HG03060 (cell line): ENCODE results near the gene RAD54L.
"Not testable (repeated sequence)": the region's sequence is repeated elsewhere in the genome, so short reads cannot be mapped to it uniquely, and the experiment has no call there.

Source experiments
- ATAC-seq: cut with Tn5 transposase; IDR thresholded peaks from one replicate; pipeline ENCODE4 v1.9.1; 2021; ENCODE audit warnings: low read depth, moderate number of reproducible peaks; ENCODE audit not compliant: unreplicated experiment

RAD54L gene

GRCh38 chr1:46238865-46239264 is 8.7 kb upstream of the RAD54L start:
- not testable (repeated sequence) for ATAC-seq

GRCh38 chr1:46241733-46242132 is 5.8 kb upstream of the RAD54L start:
- ATAC-seq = not testable (repeated sequence)

- no peak for ATAC-seq
These were observed 4.6 kb upstream of the RAD54L start for GRCh38 chr1:46242918-46243317.

GRCh38 chr1:46243831-46244230 is 3.7 kb upstream of the RAD54L start:
- ATAC-seq = not testable (repeated sequence)

- ATAC-seq = no peak
These were observed 2.7 kb upstream of the RAD54L start for GRCh38 chr1:46244656-46245371.

- not testable (repeated sequence) for ATAC-seq
These were observed 1.4 kb upstream of the RAD54L start for GRCh38 chr1:46246136-46246535.

GRCh38 chr1:46246548-46247435 is 771 bp upstream of the RAD54L start:
- ATAC-seq = peak; percentile 22

- no peak for ATAC-seq
These were observed 758 bp downstream of the RAD54L start for GRCh38 chr1:46248122-46248920.

GRCh38 chr1:46254668-46255067 is 7.1 kb downstream of the RAD54L start:
- ATAC-seq = no peak

- ATAC-seq = no peak
These were observed 9.0 kb downstream of the RAD54L start for GRCh38 chr1:46256523-46256922.

GRCh38 chr1:46262508-46262907 is 14.9 kb downstream of the RAD54L start:
- no peak for ATAC-seq

GRCh38 chr1:46263146-46263545 is 15.6 kb downstream of the RAD54L start:
- ATAC-seq = no peak

- no peak for ATAC-seq
These were observed 21.0 kb downstream of the RAD54L start for GRCh38 chr1:46268578-46268977.

GRCh38 chr1:46274225-46275029 is 26.9 kb downstream of the RAD54L start:
- ATAC-seq = no peak

- no peak for ATAC-seq
These were observed 27.4 kb downstream of the RAD54L start for GRCh38 chr1:46275030-46275337.

- ATAC-seq = no peak
These were observed 30.3 kb downstream of the RAD54L start for GRCh38 chr1:46277658-46278373.

- no peak for ATAC-seq
These were observed 31.2 kb downstream of the RAD54L start for GRCh38 chr1:46278807-46279206.

GRCh38 chr1:46280092-46280491 is 32.5 kb downstream of the RAD54L start:
- ATAC-seq = no peak

GRCh38 chr1:46281021-46281420 is 33.5 kb downstream of the RAD54L start:
- no peak for ATAC-seq

- no peak for ATAC-seq
These were observed 36.5 kb downstream of the RAD54L start for GRCh38 chr1:46284058-46284457.
